H1 (cell line): Measurements from ENCODE around the gene ACKR2. TPM values are rescaled to one million over a fixed set of nuclear protein-coding genes. Genes with fewer than 3 reads are reported as not detected.

Source experiments
- CTCF ChIA-PET: fragments of 300-600 bp; sonication (Branson Sonifier 250); formaldehyde crosslinking; loops from one replicate; lab custom pipeline; 2021; ENCODE audit not compliant: partially characterized antibody; lab: Charles Lee
- POLR2A ChIA-PET: fragments of 300-600 bp; sonication (Branson Sonifier 250); formaldehyde crosslinking; loops from one replicate; lab custom pipeline; 2021; ENCODE audit warnings: inconsistent platforms; ENCODE audit not compliant: partially characterized antibody; lab: Charles Lee
- DNase-seq, 2 experiments: peaks; one replicate each; pipeline versions ENCODE4 v3.0.0 to v3.0.0-alpha.2; 2010 to 2022; ENCODE audit warnings: low spot score in 2 of 2, low read depth in 1 of 2, mixed read lengths in 1 of 2
- FAIRE-seq: peaks from 2 replicates; lab custom pipeline; 2011; peaks lifted over from hg19 to GRCh38; lab: Jason Lieb, UNC
- H2AFZ ChIP-seq: 2 replicates; pipeline ENCODE4 v1.8.1; 2012; ENCODE audit warnings: low read length, inconsistent platforms
- H2AK5ac ChIP-seq: 2 replicates; pipeline ENCODE4 v1.6.1; 2013; ENCODE audit warnings: low read depth, low read length
- H2BK120ac ChIP-seq: replicated peaks from 2 replicates; pipeline ENCODE3; 2013; ENCODE audit warnings: low read depth, low read length, inconsistent platforms
- H2BK12ac ChIP-seq: 2 replicates; pipeline ENCODE4 v1.6.1; 2013; ENCODE audit warnings: low read depth, low read length
- H2BK15ac ChIP-seq: 2 replicates; pipeline ENCODE4 v1.6.1; 2013; ENCODE audit warnings: low read length
- H2BK20ac ChIP-seq: 2 replicates; pipeline ENCODE4 v1.6.1; 2013; ENCODE audit warnings: low read length
- H2BK5ac ChIP-seq: 2 replicates; pipeline ENCODE4 v1.6.1; 2013; ENCODE audit warnings: low read depth, low read length
- H3K14ac ChIP-seq: 2 replicates; pipeline ENCODE4 v1.6.1; 2013; ENCODE audit warnings: inconsistent platforms; ENCODE audit not compliant: insufficient read length
- H3K18ac ChIP-seq: 2 replicates; pipeline ENCODE4 v1.6.1; 2013; ENCODE audit warnings: low read length; ENCODE audit errors: extremely low read depth
- H3K23ac ChIP-seq: 2 replicates; pipeline ENCODE4 v1.6.1; 2013; ENCODE audit warnings: inconsistent platforms; ENCODE audit not compliant: insufficient read length
- H3K23me2 ChIP-seq: 2 replicates; pipeline ENCODE4 v1.6.1; 2013; ENCODE audit warnings: low read depth, low read length
- H3K27ac ChIP-seq: 2 replicates; pipeline ENCODE4 v1.6.1; 2011; ENCODE audit warnings: low read depth, low read length, inconsistent platforms
- H3K27me3 ChIP-seq, 4 experiments: replicated peaks in 1 of 4; 1 replicate in 1 of 4; 2 replicates in 3 of 4; pipeline versions ENCODE4 v1.6.1 to v1.8.1; 2011 to 2013; ENCODE audit warnings: low read length in 3 of 4, mild to moderate bottlenecking in 3 of 4, inconsistent platforms in 2 of 4, mixed read lengths in 2 of 4, moderate library complexity in 1 of 4; ENCODE audit not compliant: control insufficient read depth in 3 of 4, insufficient read depth in 3 of 4; ENCODE audit errors: extremely low read depth in 1 of 4
- H3K36me3 ChIP-seq, 4 experiments: 2 replicates each; pipeline versions ENCODE4 v1.6.1 to v1.8.1; 2011 to 2013; ENCODE audit warnings: mild to moderate bottlenecking in 4 of 4, low read length in 3 of 4, moderate library complexity in 2 of 4, control low read depth in 1 of 4, inconsistent platforms in 1 of 4; ENCODE audit not compliant: insufficient read depth in 4 of 4, control insufficient read depth in 2 of 4
- H3K4ac ChIP-seq: replicated peaks from 2 replicates; pipeline ENCODE3; 2013; ENCODE audit warnings: low read length, low read depth, mixed read lengths, inconsistent platforms; ENCODE audit not compliant: insufficient read length
- H3K4me1 ChIP-seq, 4 experiments: replicated peaks in 1 of 4; 1 replicate in 1 of 4; 2 replicates in 3 of 4; pipeline versions ENCODE4 v1.6.1 to v1.8.1; 2011 to 2013; ENCODE audit warnings: low read length in 3 of 4, inconsistent platforms in 2 of 4, mixed read lengths in 1 of 4; ENCODE audit not compliant: insufficient read depth in 4 of 4, control insufficient read depth in 3 of 4
- H3K4me2 ChIP-seq, 2 experiments: 2 replicates each; pipeline versions ENCODE4 v1.6.1 to v1.8.1; 2011 to 2013; ENCODE audit warnings: low read depth in 2 of 2, low read length in 2 of 2, control low read depth in 1 of 2, inconsistent platforms in 1 of 2, mild to moderate bottlenecking in 1 of 2; ENCODE audit not compliant: insufficient read depth in 1 of 2
- H3K4me3 ChIP-seq, 4 experiments: fragments of 200-600, 300-600 bp in 1 of 4; sonication (generic), shearing (Covaris generic), sonication (Bioruptor Twin) in 1 of 4; 2 replicates each; pipeline versions ENCODE4 v1.5.1 to v1.8.1; 2011 to 2016; ENCODE audit warnings: low read length in 4 of 4, low read depth in 3 of 4, control low read depth in 2 of 4, inconsistent platforms in 2 of 4, mild to moderate bottlenecking in 2 of 4, mixed read lengths in 1 of 4, moderate library complexity in 1 of 4; ENCODE audit not compliant: insufficient read depth in 2 of 4; ENCODE audit errors: extremely low read depth in 1 of 4
- H3K56ac ChIP-seq: replicated peaks from 2 replicates; pipeline ENCODE3; 2013; ENCODE audit warnings: low read depth, mild to moderate bottlenecking, mixed read lengths, low read length, inconsistent platforms; ENCODE audit not compliant: insufficient read length
- H3K79me1 ChIP-seq: 2 replicates; pipeline ENCODE4 v1.6.1; 2013; ENCODE audit warnings: low read depth, low read length, control low read depth
- H3K79me2 ChIP-seq, 2 experiments: 2 replicates each; pipeline versions ENCODE4 v1.6.1 to v1.8.1; 2012 to 2013; ENCODE audit warnings: low read length in 2 of 2, mild to moderate bottlenecking in 2 of 2, inconsistent platforms in 1 of 2; ENCODE audit not compliant: insufficient read depth in 2 of 2, control insufficient read depth in 1 of 2
- H3K9ac ChIP-seq, 4 experiments: replicated peaks in 1 of 4; 1 replicate in 1 of 4; 2 replicates in 3 of 4; pipeline versions ENCODE4 v1.6.1 to v1.8.1; 2011 to 2013; ENCODE audit warnings: low read depth in 3 of 4, low read length in 3 of 4, control low read depth in 2 of 4, mild to moderate bottlenecking in 2 of 4, moderate library complexity in 2 of 4, inconsistent platforms in 1 of 4; ENCODE audit errors: extremely low read depth in 1 of 4
- H3K9me3 ChIP-seq, 2 experiments: 2 replicates each; pipeline versions ENCODE4 v1.6.1 to v1.8.1; 2012 to 2013; ENCODE audit warnings: mild to moderate bottlenecking in 2 of 2, moderate library complexity in 2 of 2, control low read depth in 1 of 2, inconsistent platforms in 1 of 2, low read depth in 1 of 2, low read length in 1 of 2, mixed read lengths in 1 of 2; ENCODE audit not compliant: insufficient read depth in 2 of 2
- H4K20me1 ChIP-seq, 2 experiments: replicated peaks in 1 of 2; 2 replicates each; pipeline versions ENCODE3 to v1.8.1; 2011 to 2013; ENCODE audit warnings: inconsistent platforms in 2 of 2, low read length in 2 of 2, mild to moderate bottlenecking in 1 of 2; ENCODE audit not compliant: insufficient read depth in 2 of 2, control insufficient read depth in 1 of 2
- H4K5ac ChIP-seq: 2 replicates; pipeline ENCODE4 v1.6.1; 2013; ENCODE audit warnings: low read length, low read depth, mixed read lengths, inconsistent platforms; ENCODE audit not compliant: insufficient read length
- H4K8ac ChIP-seq: 2 replicates; pipeline ENCODE4 v1.8.0; 2013; ENCODE audit warnings: mild to moderate bottlenecking, moderate library complexity, low read length, inconsistent platforms; ENCODE audit not compliant: insufficient read depth; ENCODE audit errors: extremely low read depth
- H4K91ac ChIP-seq: replicated peaks from 2 replicates; pipeline ENCODE3; 2013; ENCODE audit warnings: low read length, mixed read lengths, inconsistent platforms; ENCODE audit not compliant: insufficient read length
- BRCA1 ChIP-seq: IDR thresholded peaks from 2 replicates; pipeline ENCODE4 v1.6.1; 2012; ENCODE audit warnings: low read depth, low read length, improper control_type of control experiment
- CHD2 ChIP-seq: IDR thresholded peaks from 2 replicates; pipeline ENCODE4 v1.6.1; 2012; ENCODE audit warnings: low read length, improper control_type of control experiment
- CREB1 ChIP-seq: IDR thresholded peaks from 2 replicates; pipeline ENCODE4 v1.6.1; 2012; ENCODE audit warnings: inconsistent platforms
- FOSL1 ChIP-seq: IDR thresholded peaks from 2 replicates; pipeline ENCODE4 v1.6.1; 2011; ENCODE audit warnings: mild to moderate bottlenecking, low read depth, low read length, moderate library complexity; ENCODE audit not compliant: insufficient read depth
- GABPA ChIP-seq: IDR thresholded peaks from 2 replicates; pipeline ENCODE4 v1.6.1; 2011; ENCODE audit warnings: mild to moderate bottlenecking, low read length, moderate library complexity, borderline replicate concordance; ENCODE audit not compliant: insufficient read depth
- HDAC2 ChIP-seq, 2 experiments: fragments of 300-600 bp in 1 of 2; sonication (generic) in 1 of 2; IDR thresholded peaks; 2 replicates each; pipeline ENCODE4 v1.6.1; 2011 to 2012; ENCODE audit warnings: low read depth in 2 of 2, low read length in 2 of 2, mild to moderate bottlenecking in 2 of 2, moderate library complexity in 2 of 2, borderline replicate concordance in 1 of 2, inconsistent platforms in 1 of 2
- POU5F1 ChIP-seq: IDR thresholded peaks from 2 replicates; pipeline ENCODE4 v1.6.1; 2011; ENCODE audit warnings: low read depth, mild to moderate bottlenecking, low read length, moderate library complexity
- SP2 ChIP-seq: IDR thresholded peaks from 2 replicates; pipeline ENCODE4 v1.6.1; 2012; ENCODE audit warnings: mild to moderate bottlenecking, low read length, inconsistent platforms
- SUZ12 ChIP-seq: fragments of 200-600 bp; sonication (generic); IDR thresholded peaks from 2 replicates; pipeline ENCODE4 v1.6.1; 2012; ENCODE audit warnings: mild to moderate bottlenecking, inconsistent platforms, low read length, moderate library complexity, mixed read lengths
- TAF1 ChIP-seq: IDR thresholded peaks from 2 replicates; pipeline ENCODE4 v1.6.1; 2011; ENCODE audit warnings: mild to moderate bottlenecking, low read depth, low read length
- TAF7 ChIP-seq: optimal IDR thresholded peaks from 2 replicates; pipeline ENCODE3; 2011; ENCODE audit warnings: low read depth, mild to moderate bottlenecking, inconsistent platforms, low read length, moderate library complexity, borderline replicate concordance
- ZNF274 ChIP-seq: IDR thresholded peaks from 2 replicates; pipeline ENCODE4 v1.7.0; 2012; ENCODE audit warnings: low read length, borderline replicate concordance; ENCODE audit errors: extremely low read depth
- polyA plus RNA-seq, 7 experiments: library from polyadenylated mRNA; depleted of rRNA in 3 of 7; stranded (reverse) in 5 of 7; unstranded in 2 of 7; fragments of >200 nt in 5 of 7; fragments of 200-250 nt in 2 of 7; gene quantifications; 1 replicate in 5 of 7; 2 replicates in 1 of 7; 4 replicates in 1 of 7; pipeline versions ENCODE4 v1.2.1 to v1.2.3, GENCODE V29; 2011 to 2013; ENCODE audit warnings: missing spikeins in 2 of 7, mixed read lengths in 2 of 7
- total RNA-seq: library from RNA; stranded (reverse); fragmentation: NEBNext Ultra II Directional; extraction: Animal tissue kit (Norgen Biotek cat#: 25700); gene quantifications from 2 replicates; pipeline ENCODE4 v1.2.1, GENCODE V29; 2021
- TF ChIP-seq, protein P1 (sequence below): IDR thresholded peaks from 2 replicates; pipeline ENCODE4 v1.6.1; 2011; ENCODE audit warnings: low read depth, mild to moderate bottlenecking, low read length; ENCODE audit not compliant: insufficient read depth

Gene ACKR2
- total and polyA plus RNA-seq, 2 of the 8 experiments (the other 6 are each of a cell fraction or from before 2014, with no cell fraction given) = 0.09 to 0.12 TPM

DNA sequence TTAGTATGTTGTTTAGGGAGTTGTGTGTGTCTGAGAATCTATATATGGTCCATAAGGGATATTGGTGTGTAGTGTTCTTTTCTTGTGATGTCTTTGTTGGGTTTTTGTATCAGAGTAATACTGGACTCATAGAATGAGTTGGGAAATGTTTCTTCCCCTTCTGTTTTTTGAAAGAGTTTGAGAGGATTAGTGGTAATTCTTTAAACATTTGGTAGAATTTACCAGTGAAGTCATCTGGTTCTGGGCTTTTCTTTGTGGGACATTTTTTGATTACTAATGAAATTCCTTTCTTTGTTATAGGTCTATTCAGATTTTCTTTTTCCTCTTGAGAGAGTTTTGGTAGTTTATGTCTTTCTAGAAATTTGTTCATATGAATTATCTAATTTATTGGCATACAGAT is 16.9 kb downstream of the ACKR2 start:
- H3K56ac ChIP-seq = no peak overlapping the region
- no peak overlapping the region for H3K27ac ChIP-seq
- H2AK5ac ChIP-seq = no peak overlapping the region
- H4K20me1 ChIP-seq = no peaks in the 10 kb centered on the region
- no peaks in the 10 kb centered on the region for H3K23me2 ChIP-seq
- peaks cover 0 to 3% (median 2%) of the 10 kb centered on the region in 4 experiments; a peak in 2 of 7 replicates for H3K4me1 ChIP-seq
- H2BK12ac ChIP-seq = no peak overlapping the region
- no peak overlapping the region for H3K23ac ChIP-seq
- H3K14ac ChIP-seq = no peak overlapping the region
- H3K4me2 ChIP-seq = no peak overlapping the region
- POLR2A ChIA-PET = no interaction called here
- CTCF ChIA-PET = interaction anchor here (0.9 kb wide), 1 partner anchor 47 kb away, joined by 3 read pairs; no protein-coding TSS in a partner anchor
- H3K36me3 ChIP-seq = no peaks in the 10 kb centered on the region
- H3K79me2 ChIP-seq = no peaks in the 10 kb centered on the region
- H3K4ac ChIP-seq = no peak overlapping the region
- no peak overlapping the region for H3K9ac ChIP-seq
- H2BK15ac ChIP-seq = no peak overlapping the region
- FAIRE-seq (no peak), DNase-seq (no peak)
- H2BK5ac ChIP-seq = no peak overlapping the region
- H3K79me1 ChIP-seq = no peaks in the 10 kb centered on the region
- no peaks in the 10 kb centered on the region for H3K9me3 ChIP-seq
- no peak overlapping the region for H2BK20ac ChIP-seq
- H4K91ac ChIP-seq = no peak overlapping the region
- no peak overlapping the region for H3K18ac ChIP-seq
- H4K8ac ChIP-seq = no peak overlapping the region
- no peak overlapping the region for H2AFZ ChIP-seq
- no peak overlapping the region for H4K5ac ChIP-seq
- TF ChIP-seq TAF1 (no peak), SP2 (no peak), HDAC2 (IDR thresholded peaks at IDR 0.05; ENCODE audit: borderline replicate concordance in 1 of 2, low read depth in 2 of 2, low read length in 2 of 2) (no peak), TAF7 (no peak), POU5F1 (no peak), SUZ12 (no peak), CREB1 (no peak), BRCA1 (no peak), GABPA (no peak), FOSL1 (no peak), ZNF274 (no peak), CHD2 (no peak)
- TF ChIP-seq, protein P1, sequence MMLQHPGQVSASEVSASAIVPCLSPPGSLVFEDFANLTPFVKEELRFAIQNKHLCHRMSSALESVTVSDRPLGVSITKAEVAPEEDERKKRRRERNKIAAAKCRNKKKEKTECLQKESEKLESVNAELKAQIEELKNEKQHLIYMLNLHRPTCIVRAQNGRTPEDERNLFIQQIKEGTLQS = no peak
- no peak overlapping the region for H3K4me3 ChIP-seq
- H2BK120ac ChIP-seq = no peak overlapping the region
- no peaks in the 10 kb centered on the region for H3K27me3 ChIP-seq
